Stomach (tissue), 9 donors: ENCODE data around the gene SLC37A1. TPM values are rescaled to one million over a fixed set of nuclear protein-coding genes. Genes with fewer than 3 reads are reported as not detected.
A peak's percentile ranks its signal among the peaks of the same experiment; 100 is the strongest.
"Not testable (repeated sequence)": the region's sequence is repeated elsewhere in the genome, so short reads cannot be mapped to it uniquely, and the experiment has no call there.

Source experiments
- DNase-seq, 2 donors: peaks; one replicate each; pipeline versions ENCODE4 v3.0.0 to v3.0.0-alpha.2; 2013 to 2019
- H3K27ac ChIP-seq, 5 donors: fragments of 200-600 bp in 4 of 5; sonication (generic) in 4 of 5; one replicate each; pipeline ENCODE4 v1.5.1; 2013 to 2019; ENCODE audit warnings: mild to moderate bottlenecking in 1 of 5, moderate library complexity in 1 of 5
- H3K27me3 ChIP-seq, 3 donors: fragments of 200-600 bp; sonication (generic); one replicate each; pipeline ENCODE4 v1.5.1; 2017 to 2019; ENCODE audit warnings: mixed run types in 1 of 3
- H3K36me3 ChIP-seq, 4 donors: fragments of 200-600 bp; sonication (generic); 1 replicate in 3 of 4; 2 replicates in 1 of 4; pipeline ENCODE4 v1.5.1; 2016 to 2019
- H3K4me1 ChIP-seq, 4 donors: fragments of 200-600 bp; sonication (generic); one replicate each; pipeline ENCODE4 v1.5.1; 2016 to 2019
- H3K4me3 ChIP-seq, 4 donors: fragments of 200-600 bp; sonication (generic) in 3 of 4; one replicate each; pipeline ENCODE4 v1.5.1; 2016 to 2019; ENCODE audit warnings: mild to moderate bottlenecking in 1 of 4
- H3K9me3 ChIP-seq, 4 donors: fragments of 200-600 bp; sonication (generic); one replicate each; pipeline ENCODE4 v1.5.1; 2016 to 2019
- EP300 ChIP-seq: sonication (generic); formaldehyde crosslinking; IDR thresholded peaks from one replicate; pipeline ENCODE4 v1.6.1; 2017; ENCODE audit warnings: antibody characterized with exemption
- POLR2A ChIP-seq, 4 donors: fragments of 450-650 bp; IDR thresholded peaks; one replicate each; pipeline ENCODE4 v1.6.1; 2016; ENCODE audit warnings: antibody characterized with exemption in 4 of 4, control low read depth in 2 of 4, mild to moderate bottlenecking in 1 of 4, moderate library complexity in 1 of 4
- POLR2AphosphoS5 ChIP-seq, 3 donors: sonication (generic); formaldehyde crosslinking; IDR thresholded peaks; one replicate each; pipeline ENCODE4 v1.6.1; 2016; ENCODE audit warnings: antibody characterized with exemption in 3 of 3
- WGBS, 5 donors: extraction: QIAGEN DNeasy Blood & Tissue Kit in 3 of 5; methylation state at CpG; one replicate each; pipeline versions ENCODE4 v1.1.5 to v1.1.7; 2013 to 2018; 5-methylcytosine and 5-hydroxymethylcytosine counted together
- intact Hi-C: fragments of 100-400 bp; cut with DNase I; formaldehyde crosslinking; loops from one replicate; pipeline ENCODE4 v1.15.1; 2023; ENCODE audit warnings: low total_unique reads
- polyA plus RNA-seq, 3 donors: library from polyadenylated mRNA; stranded (reverse); fragments of 200-250 nt; gene quantifications; one replicate each; pipeline ENCODE4 v1.2.3, GENCODE V29; 2013
- total RNA-seq, 5 donors: library from RNA; depleted of rRNA; stranded (reverse); fragments of >200 nt; gene quantifications; one replicate each; pipeline versions ENCODE4 v1.1.0 to v1.2.3, GENCODE V29; 2014 to 2016
- TF ChIP-seq, protein P1 (sequence below), 7 experiments: fragments of 450-650 bp in 4 of 7; fragments of 200-600 bp in 3 of 7; sonication (generic) in 3 of 7; IDR thresholded peaks; one replicate each; pipeline ENCODE4 v1.5.1; 2016 to 2019; ENCODE audit warnings: antibody characterized with exemption in 7 of 7, control low read depth in 2 of 7, mild to moderate bottlenecking in 1 of 7
- donor health status: healthy with polysubstance abuse.
- donor health status: Bipolar disorder and iron deficiency.
- donor health status: healthy.

SLC37A1 gene
- total and polyA plus RNA-seq, 8 donors: 9.8 to 72.9 (median 18.1) TPM

DNA sequence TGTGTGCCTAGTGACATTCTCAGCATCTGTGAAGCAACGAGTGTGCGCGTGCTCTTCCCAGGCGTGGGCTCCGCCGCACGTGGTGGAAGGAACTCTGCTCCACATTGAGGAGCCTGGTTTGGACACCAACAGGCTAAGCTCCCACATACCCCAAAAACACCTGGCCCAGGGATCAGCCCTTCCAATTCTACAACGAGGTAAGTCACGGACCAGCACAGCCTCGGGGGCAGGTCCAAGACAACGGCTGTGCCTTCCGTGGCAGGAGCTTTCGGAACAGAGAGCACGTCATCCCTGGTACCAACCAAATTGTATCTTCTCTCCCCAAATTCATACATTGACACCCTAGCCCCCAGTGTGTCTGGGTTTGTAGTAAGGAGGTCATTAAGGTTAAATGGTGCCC lies 112.5 kb downstream of the SLC37A1 start:
- WGBS, 5 donors: 90 to 92% (median 91%) methylated on average over 13 to 14 of the region's 14 CpGs
- peaks cover 3 to 13% (median 5%) of the 10 kb centered on the region in 4 donors for H3K4me1 ChIP-seq
- intact Hi-C loops: no loop called here
- no peaks in the 10 kb centered on the region for H3K36me3 ChIP-seq
- TF ChIP-seq, protein P1, sequence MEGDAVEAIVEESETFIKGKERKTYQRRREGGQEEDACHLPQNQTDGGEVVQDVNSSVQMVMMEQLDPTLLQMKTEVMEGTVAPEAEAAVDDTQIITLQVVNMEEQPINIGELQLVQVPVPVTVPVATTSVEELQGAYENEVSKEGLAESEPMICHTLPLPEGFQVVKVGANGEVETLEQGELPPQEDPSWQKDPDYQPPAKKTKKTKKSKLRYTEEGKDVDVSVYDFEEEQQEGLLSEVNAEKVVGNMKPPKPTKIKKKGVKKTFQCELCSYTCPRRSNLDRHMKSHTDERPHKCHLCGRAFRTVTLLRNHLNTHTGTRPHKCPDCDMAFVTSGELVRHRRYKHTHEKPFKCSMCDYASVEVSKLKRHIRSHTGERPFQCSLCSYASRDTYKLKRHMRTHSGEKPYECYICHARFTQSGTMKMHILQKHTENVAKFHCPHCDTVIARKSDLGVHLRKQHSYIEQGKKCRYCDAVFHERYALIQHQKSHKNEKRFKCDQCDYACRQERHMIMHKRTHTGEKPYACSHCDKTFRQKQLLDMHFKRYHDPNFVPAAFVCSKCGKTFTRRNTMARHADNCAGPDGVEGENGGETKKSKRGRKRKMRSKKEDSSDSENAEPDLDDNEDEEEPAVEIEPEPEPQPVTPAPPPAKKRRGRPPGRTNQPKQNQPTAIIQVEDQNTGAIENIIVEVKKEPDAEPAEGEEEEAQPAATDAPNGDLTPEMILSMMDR (IDR thresholded peaks at IDR 0.05): no peak
- TF ChIP-seq EP300 (no peak), POLR2AphosphoS5 (IDR thresholded peaks at IDR 0.05) (no peak), POLR2A (IDR thresholded peaks at IDR 0.05) (no peak)
- H3K4me3 ChIP-seq: no peak overlapping the region
- no peak overlapping the region for H3K27ac ChIP-seq
- no peak for DNase-seq
- H3K9me3 ChIP-seq: no peaks in the 10 kb centered on the region
- peaks cover 0 to 19% (median 0%) of the 10 kb centered on the region in 3 donors for H3K27me3 ChIP-seq

DNA sequence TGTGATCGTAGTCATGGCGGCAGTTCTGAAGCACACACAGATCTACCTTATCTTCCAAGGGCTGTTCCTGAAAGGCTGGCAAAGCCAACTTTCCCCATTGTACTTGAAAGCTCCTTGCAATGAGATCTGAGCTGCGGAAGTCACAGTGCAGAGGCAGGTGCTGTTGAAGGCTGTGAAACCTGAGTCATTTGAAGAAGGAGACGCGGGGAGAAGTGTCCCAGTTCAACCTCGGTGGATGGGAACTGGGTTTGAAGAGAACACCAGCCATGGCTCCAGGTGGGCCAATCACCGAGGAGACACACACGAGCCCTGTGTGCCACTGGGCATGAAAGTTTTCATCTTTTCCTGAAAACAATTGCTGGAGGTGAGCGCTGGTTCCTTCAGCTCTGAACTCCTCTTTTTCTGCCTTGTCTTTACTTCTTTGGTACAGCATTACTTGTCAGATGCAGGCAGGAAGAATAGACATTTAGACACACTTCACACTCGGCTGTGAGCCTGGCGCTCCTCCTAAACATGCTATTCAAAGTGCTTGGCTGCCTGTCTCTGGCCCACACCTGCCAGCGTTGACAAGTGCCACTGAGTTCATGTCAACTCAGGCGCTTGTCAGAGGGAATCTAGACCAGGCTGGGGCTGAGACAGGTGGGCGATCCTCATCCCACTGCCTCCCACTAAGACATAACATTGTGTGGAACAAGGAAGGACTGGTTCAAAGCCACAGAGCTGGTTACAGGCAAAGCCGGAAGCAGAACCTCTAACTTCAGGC lies 114.1 kb downstream of the SLC37A1 start:
- intact Hi-C loops: no loop called here
- no peak overlapping the region for H3K4me3 ChIP-seq
- peaks cover 0 to 17% (median 0%) of the 10 kb centered on the region in 3 donors for H3K27me3 ChIP-seq
- TF ChIP-seq POLR2AphosphoS5 (IDR thresholded peaks at IDR 0.05): no peak
- TF ChIP-seq, protein P1 (IDR thresholded peaks at IDR 0.05): no peak
- no peak for TF ChIP-seq POLR2A (IDR thresholded peaks at IDR 0.05)
- no peak for TF ChIP-seq EP300
- no peak overlapping the region for H3K27ac ChIP-seq
- H3K4me1 ChIP-seq: peaks cover 3 to 13% (median 5%) of the 10 kb centered on the region in 4 donors
- no peak for DNase-seq
- H3K9me3 ChIP-seq: no peaks in the 10 kb centered on the region
- H3K36me3 ChIP-seq: no peaks in the 10 kb centered on the region
- 76 to 82% (median 80%) methylated on average over 15 of the region's 15 CpGs for WGBS, 5 donors

DNA sequence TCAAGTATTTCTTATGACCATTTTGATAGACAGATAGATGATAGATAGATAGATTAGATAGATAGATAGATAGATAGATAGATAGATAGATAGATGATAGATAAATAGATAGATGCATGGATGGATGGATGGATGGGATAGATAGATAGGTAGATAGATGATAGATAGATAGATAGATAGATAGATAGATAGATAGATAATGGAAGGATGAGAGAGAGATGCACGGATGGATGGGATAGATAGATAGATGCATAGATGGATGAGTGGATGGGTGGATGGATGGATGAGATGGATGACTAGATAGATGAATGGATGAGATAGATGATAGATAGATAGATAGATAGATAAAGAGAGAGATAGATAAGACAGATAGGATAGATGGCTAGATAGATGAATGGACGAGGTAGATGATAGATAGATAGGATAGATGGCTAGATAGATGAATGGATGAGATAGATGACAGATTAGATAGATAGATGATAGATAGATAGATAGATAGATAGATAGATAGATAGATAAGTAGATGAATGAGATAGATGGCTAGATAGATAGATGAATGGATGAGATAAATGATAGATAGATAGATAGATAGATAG lies 114.9 kb downstream of the SLC37A1 start:
- DNase-seq, H3K9me3 ChIP-seq, H3K36me3 ChIP-seq, H3K4me3 ChIP-seq, H3K27ac ChIP-seq, intact Hi-C loops: not testable (repeated sequence)
- peaks cover 0 to 15% (median 0%) of the 10 kb centered on the region in 3 donors for H3K27me3 ChIP-seq
- TF ChIP-seq POLR2AphosphoS5 (IDR thresholded peaks at IDR 0.05): peak in 2 of 3 donors; percentile 20 to 41
- WGBS, 5 donors: 81 to 88% (median 84%) methylated on average over 2 of the region's 2 CpGs
- H3K4me1 ChIP-seq: peaks cover 3 to 13% (median 5%) of the 10 kb centered on the region in 4 donors

DNA sequence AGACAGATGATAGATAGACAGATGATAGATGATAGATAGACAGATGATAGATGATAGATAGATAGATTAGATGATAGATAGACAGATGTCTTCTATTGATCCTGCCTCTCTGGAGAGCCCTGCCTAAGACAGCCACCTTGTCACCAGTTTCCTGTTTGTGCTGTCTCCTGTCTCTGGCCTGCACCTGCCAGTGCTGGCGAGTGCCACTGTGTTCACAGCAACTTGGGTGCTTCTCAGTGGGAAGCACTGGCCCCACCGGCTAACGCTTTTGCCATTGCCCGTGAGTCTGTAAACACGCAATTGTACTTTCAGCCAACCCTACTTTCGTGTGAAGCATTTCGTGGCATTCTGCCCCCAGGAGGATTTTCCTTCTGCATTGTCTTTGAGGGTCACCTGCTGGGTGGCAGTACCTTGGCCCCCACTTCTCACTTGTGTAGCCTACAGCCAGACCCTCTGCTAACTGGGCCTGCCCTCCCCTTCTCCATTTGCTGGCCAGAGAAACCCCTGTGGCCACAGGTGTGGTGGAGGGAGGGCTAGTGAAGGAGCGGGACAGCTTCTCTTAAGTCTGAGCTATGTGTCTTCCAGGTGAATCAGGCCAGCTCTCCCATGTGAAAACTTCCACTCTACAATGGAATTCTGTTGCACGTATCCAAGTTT lies 116.4 kb downstream of the SLC37A1 start:
- intact Hi-C loops: no loop called here
- no peak overlapping the region for H3K27ac ChIP-seq
- H3K9me3 ChIP-seq: no peaks in the 10 kb centered on the region
- H3K36me3 ChIP-seq: no peaks in the 10 kb centered on the region
- 70 to 85% (median 77%) methylated on average over 8 to 9 of the region's 9 CpGs for WGBS, 5 donors
- no peak overlapping the region for H3K4me3 ChIP-seq
- no peak for DNase-seq
- peaks cover 0 to 16% (median 0%) of the 10 kb centered on the region in 3 donors for H3K27me3 ChIP-seq
- TF ChIP-seq POLR2A (IDR thresholded peaks at IDR 0.05) (no peak), EP300 (no peak), POLR2AphosphoS5 (IDR thresholded peaks at IDR 0.05) (no peak)
- TF ChIP-seq, protein P1 (IDR thresholded peaks at IDR 0.05): no peak
- H3K4me1 ChIP-seq: peaks cover 0 to 1% (median under 1%) of the 10 kb centered on the region in 4 donors
